Neural cell (in vitro differentiated cells): ENCODE data around the gene DNMT3A. TPM values are rescaled to one million over a fixed set of nuclear protein-coding genes. Genes with fewer than 3 reads are reported as not detected.

Experiments used
- H2AFZ ChIP-seq: fragments of 200-600, 300-800 bp; sonication (generic), shearing (Covaris generic); 2 replicates; pipeline ENCODE4 v1.6.0; 2014; ENCODE audit warnings: low read depth, mild to moderate bottlenecking, antibody characterized with exemption, low read length, moderate library complexity
- H3F3A ChIP-seq: fragments of 200-600 bp; shearing (Covaris generic); 2 replicates; pipeline ENCODE4 v1.6.1; 2016; ENCODE audit warnings: mild to moderate bottlenecking, moderate library complexity, mixed read lengths, antibody characterized with exemption, low read length; ENCODE audit not compliant: insufficient read depth, poor library complexity, severe bottlenecking
- H3K27ac ChIP-seq: fragments of 200-600, 300-800 bp; sonication (generic), shearing (Covaris generic); 2 replicates; pipeline ENCODE4 v1.5.1; 2014; ENCODE audit warnings: mild to moderate bottlenecking, low read length, moderate library complexity
- H3K27me3 ChIP-seq: fragments of 300-800, 200-600 bp; sonication (generic), shearing (Covaris generic); 2 replicates; pipeline ENCODE4 v1.6.0; 2014; ENCODE audit warnings: mild to moderate bottlenecking, low read depth, low read length, moderate library complexity; ENCODE audit not compliant: insufficient read depth
- H3K36me3 ChIP-seq: fragments of 300-800, 200-600 bp; sonication (generic), shearing (Covaris generic); 2 replicates; pipeline ENCODE4 v1.5.1; 2014; ENCODE audit warnings: mild to moderate bottlenecking, antibody characterized with exemption, low read length, moderate library complexity; ENCODE audit not compliant: insufficient read depth
- H3K4me2 ChIP-seq: fragments of 300-800, 200-600 bp; sonication (generic), shearing (Covaris generic); 2 replicates; pipeline ENCODE4 v1.6.0; 2014; ENCODE audit warnings: mild to moderate bottlenecking, low read length
- H3K4me3 ChIP-seq: fragments of 300-800, 200-600 bp; sonication (generic), shearing (Covaris generic); 2 replicates; pipeline ENCODE4 v1.5.1; 2014; ENCODE audit warnings: mild to moderate bottlenecking, low read length, moderate library complexity
- H3K79me2 ChIP-seq: fragments of 200-600 bp; shearing (Covaris generic); replicated peaks from 2 replicates; pipeline ENCODE4 v1.6.0; 2014; ENCODE audit warnings: mild to moderate bottlenecking, low read length, moderate library complexity; ENCODE audit not compliant: insufficient read depth
- H3K9ac ChIP-seq: fragments of 300-800, 200-600 bp; sonication (generic), shearing (Covaris generic); 2 replicates; pipeline ENCODE4 v1.6.1; 2016; ENCODE audit warnings: mild to moderate bottlenecking, low read length, mixed read lengths
- H3K9me2 ChIP-seq: fragments of 200-600 bp; shearing (Covaris generic); 2 replicates; pipeline ENCODE4 v1.6.1; 2016; ENCODE audit warnings: mild to moderate bottlenecking, low read length, mixed read lengths; ENCODE audit not compliant: insufficient read depth
- H3K9me3 ChIP-seq: fragments of 200-600, 300-800 bp; sonication (generic), shearing (Covaris generic); 2 replicates; pipeline ENCODE4 v1.6.1; 2016; ENCODE audit warnings: mild to moderate bottlenecking, mixed run types, low read length, moderate library complexity, mixed read lengths
- H4K20me1 ChIP-seq: fragments of 200-600 bp; shearing (Covaris generic); 2 replicates; pipeline ENCODE4 v1.6.1; 2016; ENCODE audit warnings: mild to moderate bottlenecking, mixed run types; ENCODE audit not compliant: insufficient read depth
- EP300 ChIP-seq: fragments of 450-650 bp; conservative IDR thresholded peaks from 2 replicates; pipeline ENCODE4 v1.6.1; 2014; ENCODE audit warnings: antibody characterized with exemption, mild to moderate bottlenecking, moderate library complexity; ENCODE audit not compliant: poor library complexity, severe bottlenecking
- EZH2 ChIP-seq: fragments of 200-600, 300-800 bp; shearing (Covaris generic), sonication (generic); IDR thresholded peaks from 2 replicates; pipeline ENCODE4 v1.6.1; 2014; ENCODE audit warnings: antibody characterized with exemption, low read length, borderline replicate concordance, mild to moderate bottlenecking; ENCODE audit not compliant: insufficient read depth, poor library complexity, severe bottlenecking
- MXI1 ChIP-seq: fragments of 450-650 bp; conservative IDR thresholded peaks from 2 replicates; pipeline ENCODE4 v1.6.1; 2014; ENCODE audit warnings: antibody characterized with exemption, mild to moderate bottlenecking; ENCODE audit not compliant: poor library complexity, severe bottlenecking
- POLR2AphosphoS5 ChIP-seq: IDR thresholded peaks from 2 replicates; pipeline ENCODE4 v1.6.1; 2012
- RAD21 ChIP-seq: fragments of 450-650 bp; conservative IDR thresholded peaks from 2 replicates; pipeline ENCODE4 v1.6.1; 2014; ENCODE audit warnings: antibody characterized with exemption, mild to moderate bottlenecking, moderate library complexity
- SMC3 ChIP-seq: fragments of 450-650 bp; conservative IDR thresholded peaks from 2 replicates; pipeline ENCODE4 v1.6.1; 2014; ENCODE audit warnings: antibody characterized with exemption, mild to moderate bottlenecking, moderate library complexity; ENCODE audit not compliant: poor library complexity
- TAF1 ChIP-seq: IDR thresholded peaks from 2 replicates; pipeline ENCODE4 v1.6.1; 2012; ENCODE audit warnings: low read depth
- polyA plus RNA-seq: library from polyadenylated mRNA; depleted of rRNA; stranded (reverse); fragments of >200 nt; gene quantifications from 2 replicates; pipeline ENCODE4 v1.2.3, GENCODE V29; 2014
- TF ChIP-seq, protein P1 (sequence below): fragments of 450-650 bp; IDR thresholded peaks from 2 replicates; pipeline ENCODE4 v1.5.1; 2014; ENCODE audit warnings: antibody characterized with exemption, mild to moderate bottlenecking, moderate library complexity; ENCODE audit not compliant: poor library complexity, severe bottlenecking
- TF ChIP-seq, protein P2 (sequence below): IDR thresholded peaks from 2 replicates; pipeline ENCODE4 v1.6.1; 2012; ENCODE audit warnings: borderline replicate concordance

Gene DNMT3A
- polyA plus RNA-seq, 1 donor from 2014 or later = 33.0 TPM

DNA sequence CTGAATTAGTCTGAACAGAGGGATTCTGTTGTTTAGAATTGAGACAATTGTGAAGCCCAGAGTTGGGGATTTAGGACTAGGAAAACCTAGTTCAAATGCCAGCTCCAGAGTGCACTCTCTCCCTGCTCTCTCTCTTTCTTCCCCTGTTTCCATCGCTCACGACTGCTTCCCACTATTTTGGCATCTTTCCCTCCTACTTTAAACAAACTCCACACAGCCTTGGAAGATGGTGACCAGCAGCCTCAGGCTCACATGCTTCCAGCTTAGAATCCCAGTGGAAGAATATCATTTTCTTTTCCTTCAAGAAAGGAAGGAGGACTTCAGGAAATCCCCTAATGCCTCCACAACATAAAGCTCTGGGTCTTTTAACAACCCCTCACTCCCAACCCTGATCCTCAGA lies 6.1 kb upstream of the DNMT3A start:
- Histone ChIP-seq H3K27ac (no peak overlapping the region), H3K36me3 (no peaks in the 10 kb centered on the region), H4K20me1 (no peaks in the 10 kb centered on the region), H2AFZ (no peak overlapping the region), H3K79me2 (no peaks in the 10 kb centered on the region), H3K27me3 (no peaks in the 10 kb centered on the region), H3K4me3 (no peak overlapping the region), H3K9ac (no peak overlapping the region), H3K9me3 (no peaks in the 10 kb centered on the region), H3K4me2 (no peak overlapping the region), H3F3A (no peaks in the 10 kb centered on the region), H3K9me2 (no peaks in the 10 kb centered on the region)
- TF ChIP-seq, protein P1, sequence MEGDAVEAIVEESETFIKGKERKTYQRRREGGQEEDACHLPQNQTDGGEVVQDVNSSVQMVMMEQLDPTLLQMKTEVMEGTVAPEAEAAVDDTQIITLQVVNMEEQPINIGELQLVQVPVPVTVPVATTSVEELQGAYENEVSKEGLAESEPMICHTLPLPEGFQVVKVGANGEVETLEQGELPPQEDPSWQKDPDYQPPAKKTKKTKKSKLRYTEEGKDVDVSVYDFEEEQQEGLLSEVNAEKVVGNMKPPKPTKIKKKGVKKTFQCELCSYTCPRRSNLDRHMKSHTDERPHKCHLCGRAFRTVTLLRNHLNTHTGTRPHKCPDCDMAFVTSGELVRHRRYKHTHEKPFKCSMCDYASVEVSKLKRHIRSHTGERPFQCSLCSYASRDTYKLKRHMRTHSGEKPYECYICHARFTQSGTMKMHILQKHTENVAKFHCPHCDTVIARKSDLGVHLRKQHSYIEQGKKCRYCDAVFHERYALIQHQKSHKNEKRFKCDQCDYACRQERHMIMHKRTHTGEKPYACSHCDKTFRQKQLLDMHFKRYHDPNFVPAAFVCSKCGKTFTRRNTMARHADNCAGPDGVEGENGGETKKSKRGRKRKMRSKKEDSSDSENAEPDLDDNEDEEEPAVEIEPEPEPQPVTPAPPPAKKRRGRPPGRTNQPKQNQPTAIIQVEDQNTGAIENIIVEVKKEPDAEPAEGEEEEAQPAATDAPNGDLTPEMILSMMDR = no peak
- TF ChIP-seq, protein P2, sequence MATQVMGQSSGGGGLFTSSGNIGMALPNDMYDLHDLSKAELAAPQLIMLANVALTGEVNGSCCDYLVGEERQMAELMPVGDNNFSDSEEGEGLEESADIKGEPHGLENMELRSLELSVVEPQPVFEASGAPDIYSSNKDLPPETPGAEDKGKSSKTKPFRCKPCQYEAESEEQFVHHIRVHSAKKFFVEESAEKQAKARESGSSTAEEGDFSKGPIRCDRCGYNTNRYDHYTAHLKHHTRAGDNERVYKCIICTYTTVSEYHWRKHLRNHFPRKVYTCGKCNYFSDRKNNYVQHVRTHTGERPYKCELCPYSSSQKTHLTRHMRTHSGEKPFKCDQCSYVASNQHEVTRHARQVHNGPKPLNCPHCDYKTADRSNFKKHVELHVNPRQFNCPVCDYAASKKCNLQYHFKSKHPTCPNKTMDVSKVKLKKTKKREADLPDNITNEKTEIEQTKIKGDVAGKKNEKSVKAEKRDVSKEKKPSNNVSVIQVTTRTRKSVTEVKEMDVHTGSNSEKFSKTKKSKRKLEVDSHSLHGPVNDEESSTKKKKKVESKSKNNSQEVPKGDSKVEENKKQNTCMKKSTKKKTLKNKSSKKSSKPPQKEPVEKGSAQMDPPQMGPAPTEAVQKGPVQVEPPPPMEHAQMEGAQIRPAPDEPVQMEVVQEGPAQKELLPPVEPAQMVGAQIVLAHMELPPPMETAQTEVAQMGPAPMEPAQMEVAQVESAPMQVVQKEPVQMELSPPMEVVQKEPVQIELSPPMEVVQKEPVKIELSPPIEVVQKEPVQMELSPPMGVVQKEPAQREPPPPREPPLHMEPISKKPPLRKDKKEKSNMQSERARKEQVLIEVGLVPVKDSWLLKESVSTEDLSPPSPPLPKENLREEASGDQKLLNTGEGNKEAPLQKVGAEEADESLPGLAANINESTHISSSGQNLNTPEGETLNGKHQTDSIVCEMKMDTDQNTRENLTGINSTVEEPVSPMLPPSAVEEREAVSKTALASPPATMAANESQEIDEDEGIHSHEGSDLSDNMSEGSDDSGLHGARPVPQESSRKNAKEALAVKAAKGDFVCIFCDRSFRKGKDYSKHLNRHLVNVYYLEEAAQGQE = no peak
- TF ChIP-seq EZH2 (no peak), TAF1 (no peak), RAD21 (no peak), EP300 (no peak), MXI1 (no peak), SMC3 (no peak), POLR2AphosphoS5 (no peak)

DNA sequence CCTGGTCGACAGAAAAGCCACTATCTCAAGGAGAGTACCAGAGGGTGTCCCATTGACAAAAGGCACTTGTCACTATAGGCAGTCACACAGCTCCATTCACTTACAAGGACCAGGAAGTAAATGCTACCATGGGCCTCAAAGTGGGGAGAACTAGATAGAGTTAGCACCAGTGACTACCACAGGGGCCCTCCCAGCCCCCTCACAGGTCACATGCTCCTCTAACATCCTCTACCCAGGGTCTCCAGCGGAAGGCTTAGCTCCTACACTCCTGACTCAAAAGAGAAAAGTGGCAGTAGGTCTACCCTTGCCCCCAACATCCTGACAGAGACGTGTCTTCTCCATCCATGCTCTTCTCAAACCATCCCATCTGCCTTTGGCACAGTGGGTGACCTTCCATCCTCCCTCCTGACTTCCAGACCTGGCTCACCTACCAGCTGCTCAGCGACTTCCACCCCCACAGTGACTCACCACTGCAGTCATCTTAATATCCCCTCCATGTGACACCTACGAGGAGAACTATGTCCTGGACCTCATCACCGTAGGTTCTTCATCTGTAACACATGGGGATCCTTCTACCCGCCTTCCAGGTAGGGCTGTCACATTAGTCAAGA lies 5.6 kb upstream of the DNMT3A start:
- no peaks in the 10 kb centered on the region for H3K27me3 ChIP-seq
- no peak overlapping the region for H3K9ac ChIP-seq
- no peaks in the 10 kb centered on the region for H3K36me3 ChIP-seq
- no peak overlapping the region for H3K27ac ChIP-seq
- H3K9me2 ChIP-seq = no peaks in the 10 kb centered on the region
- H3K79me2 ChIP-seq = no peaks in the 10 kb centered on the region
- H3F3A ChIP-seq = no peaks in the 10 kb centered on the region
- H3K9me3 ChIP-seq = no peaks in the 10 kb centered on the region
- no peak overlapping the region for H3K4me3 ChIP-seq
- H2AFZ ChIP-seq = no peak overlapping the region
- H3K4me2 ChIP-seq = no peak overlapping the region
- no peaks in the 10 kb centered on the region for H4K20me1 ChIP-seq
- TF ChIP-seq SMC3 = no peak
- TF ChIP-seq EP300 = no peak
- TF ChIP-seq RAD21 = no peak
- TF ChIP-seq, protein P1 = no peak
- no peak for TF ChIP-seq EZH2
- TF ChIP-seq, protein P2 = no peak
- TF ChIP-seq TAF1 = no peak
- no peak for TF ChIP-seq POLR2AphosphoS5
- no peak for TF ChIP-seq MXI1
